Measurements from ENCODE around the gene CREB3.

CREB3 gene

GRCh38 chr9:35749515-35750255 is 17.2 kb downstream of the CREB3 start:
- no peak for DNase-seq (ENCODE audit: low spot score)

DNA sequence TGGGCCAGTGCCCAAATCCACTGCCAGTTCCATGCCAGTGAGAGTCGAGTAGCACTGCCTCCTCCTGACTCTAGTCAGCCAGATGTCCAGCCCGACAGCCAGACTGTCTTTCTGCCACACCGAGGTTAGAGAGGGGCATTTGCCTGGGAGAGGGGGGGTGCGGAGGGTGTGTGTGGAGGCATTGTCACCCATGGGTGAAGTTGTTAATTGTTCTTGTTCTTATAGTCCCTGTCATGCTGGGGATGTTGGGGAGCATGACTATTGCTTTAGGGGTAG is 17.7 kb downstream of the CREB3 start:
- no peak for DNase-seq (ENCODE audit: low spot score)

DNA sequence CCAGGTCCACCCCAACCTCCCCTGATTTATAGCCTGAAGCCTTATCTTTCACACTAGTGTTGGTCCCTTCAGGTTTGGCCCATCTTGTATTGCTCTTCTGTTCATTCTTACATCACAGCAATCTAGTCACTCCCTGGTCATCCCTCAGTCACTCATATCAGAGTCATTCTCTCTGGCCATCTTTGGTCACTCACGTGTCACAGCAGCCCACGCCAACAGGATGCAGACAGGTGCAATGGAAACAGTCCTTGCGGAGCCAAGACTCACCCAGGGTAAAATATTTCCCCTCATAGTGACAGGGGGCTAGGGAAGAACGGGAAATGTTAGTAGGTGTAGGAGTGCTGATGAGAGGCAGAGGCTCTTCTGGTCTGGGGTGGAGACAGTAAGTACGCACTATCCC is 21.0 kb downstream of the CREB3 start:
- DNase-seq (ENCODE audit: low spot score), result no peak

GRCh38 chr9:35754264-35754663 is 21.8 kb downstream of the CREB3 start, which contains the start of gene MSMP:
Gene MSMP (minus strand): TSS chr9:35754276. CDS start chr9:35754129, 147 bp downstream.
- no peak for DNase-seq (ENCODE audit: low spot score)

DNA sequence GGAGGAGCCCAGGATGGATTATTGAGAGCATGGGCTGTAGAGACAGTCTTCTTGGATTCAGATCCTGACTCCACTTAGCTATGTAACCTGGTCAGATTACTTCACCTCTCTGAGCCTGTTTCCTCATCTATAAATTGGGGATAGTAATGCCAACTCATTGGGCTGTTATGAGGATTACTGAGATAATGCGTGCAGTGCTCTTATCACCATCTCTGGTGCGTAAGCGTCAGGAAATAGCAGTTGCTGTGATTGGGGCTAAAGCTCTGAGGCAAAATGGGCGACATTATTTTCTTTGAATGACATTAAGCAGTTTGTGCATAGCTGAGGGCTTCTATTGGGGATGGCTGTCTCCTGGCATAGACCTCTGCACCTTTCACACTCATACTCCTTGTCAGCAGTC is 22.6 kb downstream of the CREB3 start:
- DNase-seq (ENCODE audit: low spot score), result no peak

- DNase-seq (ENCODE audit: low spot score), result peak; percentile 74
These were observed 24.1 kb downstream of the CREB3 start for GRCh38 chr9:35756275-35757225.

- DNase-seq (ENCODE audit: low spot score), result peak; percentile 54
These were observed 24.9 kb downstream of the CREB3 start for GRCh38 chr9:35757226-35757891.

DNA sequence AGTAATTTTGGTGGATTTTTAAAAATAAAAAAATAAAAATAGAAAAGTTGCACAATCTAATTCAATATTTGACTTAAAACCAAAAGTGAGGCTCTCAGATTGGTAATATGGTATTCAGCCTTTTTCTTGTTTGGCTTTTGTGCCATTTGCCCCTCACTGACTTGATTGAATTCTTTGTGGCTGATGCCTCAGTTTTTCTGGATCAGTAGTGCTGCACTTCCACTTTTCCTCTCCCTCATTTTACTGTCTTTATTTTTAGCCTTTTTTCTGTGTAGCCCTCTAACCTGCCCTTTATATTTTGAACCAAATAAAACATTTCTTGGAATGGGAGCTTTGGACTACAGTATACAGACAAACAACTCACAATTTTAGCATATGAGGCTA is 25.4 kb downstream of the CREB3 start:
- DNase-seq (ENCODE audit: low spot score), result no peak

GRCh38 chr9:35758475-35759050 is 26.1 kb downstream of the CREB3 start:
- DNase-seq (ENCODE audit: low spot score), result no peak

DNA sequence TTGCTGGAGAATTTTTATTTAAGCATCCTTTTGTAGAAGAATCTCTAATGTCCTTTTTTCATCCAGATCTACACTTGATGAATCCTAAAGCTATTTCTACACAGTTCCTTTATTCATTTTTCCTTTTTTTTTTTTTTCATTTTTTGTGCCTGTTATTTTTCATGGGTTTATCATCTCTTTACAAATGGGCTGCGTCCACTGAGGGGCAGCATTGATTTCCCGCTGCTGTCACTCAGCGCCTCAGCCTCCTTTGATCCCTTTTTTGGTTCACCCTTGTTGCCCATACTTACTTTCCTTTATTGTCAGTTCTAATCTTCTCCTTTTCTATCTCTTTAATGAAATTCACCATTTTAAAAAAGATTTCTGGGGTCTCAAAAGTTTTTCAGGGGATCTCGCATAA is 27.3 kb downstream of the CREB3 start:
- DNase-seq (ENCODE audit: low spot score), result no peak

- DNase-seq (ENCODE audit: low spot score), result no peak
These were observed 28.2 kb downstream of the CREB3 start for GRCh38 chr9:35760651-35761050.

DNA sequence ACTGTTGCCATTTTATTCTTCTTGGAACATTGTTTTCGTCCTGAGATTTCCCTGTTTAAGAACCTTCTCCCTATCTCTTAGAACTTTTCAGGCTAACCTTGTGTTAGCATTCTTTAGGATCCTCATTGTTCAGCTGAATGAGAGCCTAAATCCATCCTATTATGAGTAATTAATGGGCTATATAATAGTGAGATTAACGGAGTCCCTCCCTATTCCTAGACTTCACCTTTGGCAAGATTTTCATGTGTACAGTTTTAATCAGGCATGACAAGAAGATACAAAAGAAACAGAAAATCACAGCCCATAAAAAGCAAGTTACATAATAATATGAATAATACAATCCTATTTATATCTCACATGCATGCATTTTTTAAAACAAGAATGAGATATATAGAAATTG is 30.7 kb downstream of the CREB3 start:
- no peak for DNase-seq (ENCODE audit: low spot score)

- no peak for DNase-seq (ENCODE audit: low spot score)
These were observed 31.3 kb downstream of the CREB3 start for GRCh38 chr9:35763803-35764202.

DNA sequence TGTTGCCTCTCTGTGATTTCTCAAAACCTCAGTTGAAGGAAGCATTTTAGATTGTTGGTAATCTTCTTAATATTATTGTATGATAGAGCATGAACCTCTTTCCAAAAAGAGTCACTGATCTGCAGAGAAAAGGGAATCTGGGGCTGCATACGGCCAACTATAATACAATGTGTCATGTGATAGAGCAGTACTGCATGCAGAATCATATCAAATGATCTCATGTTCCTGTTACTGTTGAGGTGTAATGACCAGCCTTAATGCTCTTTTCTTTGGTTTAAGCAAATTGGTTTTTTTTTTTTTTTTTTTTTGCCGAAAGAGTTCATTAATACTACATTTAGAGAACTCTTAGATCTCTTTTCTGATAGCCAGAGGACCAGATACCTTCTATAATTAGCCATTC is 34.5 kb downstream of the CREB3 start:
- no peak for DNase-seq (ENCODE audit: low spot score)

- no peak for DNase-seq (ENCODE audit: low spot score)
These were observed 35.0 kb downstream of the CREB3 start for GRCh38 chr9:35767458-35767857.

- no peak for DNase-seq (ENCODE audit: low spot score)
These were observed 37.3 kb downstream of the CREB3 start for GRCh38 chr9:35769763-35770162.

DNA sequence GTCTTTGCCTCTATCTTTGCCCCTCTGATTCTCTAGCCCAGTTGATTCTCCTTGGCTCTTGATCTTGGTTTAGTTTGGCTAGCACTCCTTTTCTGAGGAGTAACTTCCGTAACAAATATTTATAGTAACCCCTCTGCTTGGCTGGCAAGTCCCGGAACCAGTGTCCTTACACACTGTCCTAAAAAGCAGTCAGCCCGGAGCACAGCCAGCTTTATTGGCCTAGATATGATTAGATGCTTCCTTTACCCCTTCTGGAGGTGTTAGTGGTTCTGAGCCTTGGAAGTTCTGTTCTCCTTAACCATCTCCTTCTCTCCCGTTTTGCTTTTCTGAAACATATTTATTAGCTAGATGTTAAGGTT is 38.6 kb downstream of the CREB3 start:
- no peak for DNase-seq (ENCODE audit: low spot score)

DNA sequence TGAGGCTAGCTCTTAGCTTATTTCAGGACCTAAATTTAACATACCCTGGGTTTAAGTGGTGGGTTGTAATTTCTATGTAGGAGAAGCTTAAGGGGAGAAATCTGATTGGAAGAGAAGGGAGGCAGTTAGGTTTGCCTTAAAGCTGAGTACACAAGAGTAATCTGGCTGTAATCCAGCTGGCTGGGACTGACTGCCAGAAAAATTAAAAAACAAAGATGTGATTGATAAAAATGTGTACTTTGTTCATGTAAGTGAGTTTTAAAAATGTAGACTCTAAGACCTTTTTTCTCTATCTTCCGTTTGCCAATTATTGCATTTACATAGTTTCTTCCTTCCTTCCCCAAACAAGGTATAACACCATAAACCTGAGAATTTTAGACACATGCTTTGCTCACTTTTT is 39.1 kb downstream of the CREB3 start:
- no peak for DNase-seq (ENCODE audit: low spot score)

DNA sequence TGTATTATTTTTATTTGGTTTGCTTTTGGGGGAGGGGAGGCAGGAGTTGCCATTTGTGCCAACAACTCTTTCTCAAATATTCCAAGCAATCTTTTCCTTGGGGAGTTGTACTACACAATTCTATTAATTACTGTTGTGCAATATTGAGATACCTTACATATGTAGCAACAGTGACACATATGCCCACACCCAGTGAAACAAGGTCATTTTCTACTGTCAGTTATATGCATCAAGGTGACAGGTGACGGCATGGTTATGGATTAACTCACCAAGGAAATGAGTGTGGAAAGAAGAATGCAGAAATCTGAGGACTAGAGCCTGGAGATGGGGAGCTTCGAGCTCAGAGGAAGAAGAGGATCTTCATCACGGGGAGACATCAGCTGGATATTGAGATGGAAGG is 39.5 kb downstream of the CREB3 start:
- DNase-seq (ENCODE audit: low spot score), result no peak

DNA sequence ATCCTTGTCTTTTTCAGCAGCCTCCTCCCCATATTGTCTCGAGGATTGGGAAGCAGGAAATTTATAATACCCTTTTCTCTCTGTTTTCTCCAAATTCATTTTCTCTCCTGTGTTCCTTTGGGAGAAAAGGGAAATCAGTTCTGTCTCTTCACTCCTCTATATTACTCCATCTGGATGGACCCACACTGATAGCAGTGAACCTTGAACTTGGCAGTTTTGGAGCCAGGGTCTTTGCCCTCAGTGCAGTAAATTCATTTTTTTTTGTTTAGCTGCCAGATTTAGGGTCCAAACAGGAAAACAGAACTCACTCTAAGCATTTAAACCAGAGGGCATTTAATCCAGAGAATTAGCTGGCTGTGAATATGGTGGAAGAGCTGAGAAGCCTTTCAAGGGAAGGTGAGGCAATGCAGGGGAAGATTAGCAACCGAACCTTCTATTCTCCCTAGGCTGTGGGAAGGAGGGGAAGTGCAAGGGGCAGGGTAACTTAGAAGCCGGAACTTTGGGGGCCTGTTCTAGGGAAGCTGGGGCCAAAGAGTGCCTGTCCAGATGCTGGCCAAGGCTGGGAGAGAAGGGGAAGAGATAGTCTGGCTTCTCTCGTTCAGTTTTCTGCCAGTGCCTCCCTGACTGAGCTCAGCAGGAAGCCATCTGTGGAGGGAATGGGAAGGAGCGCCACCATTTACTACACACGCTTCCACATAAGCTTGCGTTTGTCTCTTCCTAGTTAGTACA is 42.6 kb downstream of the CREB3 start:
- DNase-seq (ENCODE audit: low spot score), result no peak

DNA sequence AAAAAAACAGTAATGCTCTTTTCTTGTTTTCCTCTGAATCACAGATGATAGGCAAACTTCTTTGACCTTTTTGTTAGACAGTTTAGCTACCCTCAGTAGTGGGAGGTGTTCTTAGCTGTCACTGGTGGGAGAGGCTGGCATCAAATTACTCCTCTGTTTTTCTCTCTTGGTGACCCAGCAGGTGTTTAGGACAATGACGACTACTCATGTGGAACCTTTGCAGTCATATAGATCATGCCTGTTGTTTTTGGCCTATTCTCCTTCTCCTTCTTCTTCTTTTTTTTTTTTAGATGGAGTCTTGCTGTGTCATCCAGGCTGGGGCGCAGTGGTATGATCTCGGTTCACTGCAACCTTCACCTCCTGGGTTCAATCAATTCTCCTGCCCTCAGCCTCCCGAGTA is 43.6 kb downstream of the CREB3 start:
- no peak for DNase-seq (ENCODE audit: low spot score)

GRCh38 chr9:35778496-35778895 is 46.0 kb downstream of the CREB3 start:
- DNase-seq (ENCODE audit: low spot score), result no peak
